Breast epithelium (tissue), 4 donors: Measurements from ENCODE around the gene ORM2. TPM values are rescaled to one million over a fixed set of nuclear protein-coding genes. Genes with fewer than 3 reads are reported as not detected.

Experiments
- DNase-seq, 2 donors: peaks; one replicate each; pipeline ENCODE4 v3.0.0-alpha.2; 2019; ENCODE audit warnings: low spot score in 2 of 2
- H3K27ac ChIP-seq, 2 donors: fragments of 200-600 bp; sonication (generic) in 1 of 2; one replicate each; pipeline ENCODE4 v1.5.1; 2016 to 2019; ENCODE audit warnings: mild to moderate bottlenecking in 1 of 2
- H3K27me3 ChIP-seq, 2 donors: fragments of 200-600 bp; sonication (generic) in 1 of 2; one replicate each; pipeline versions ENCODE4 v1.5.1 to v1.6.0; 2017 to 2019; ENCODE audit warnings: control low read depth in 1 of 2, mild to moderate bottlenecking in 1 of 2
- H3K36me3 ChIP-seq: fragments of 200-600 bp; one replicate; pipeline ENCODE4 v1.5.1; 2019
- H3K4me1 ChIP-seq, 2 donors: fragments of 200-600 bp; sonication (generic); one replicate each; pipeline ENCODE4 v1.5.1; 2016 to 2019; ENCODE audit warnings: control low read depth in 1 of 2
- H3K4me3 ChIP-seq, 3 donors: fragments of 200-600 bp; sonication (generic); 1 replicate in 2 of 3; 2 replicates in 1 of 3; pipeline ENCODE4 v1.5.1; 2016 to 2019; ENCODE audit warnings: mild to moderate bottlenecking in 3 of 3, moderate library complexity in 2 of 3
- H3K9me3 ChIP-seq, 2 donors: fragments of 200-600 bp; sonication (generic) in 1 of 2; one replicate each; pipeline ENCODE4 v1.5.1; 2016 to 2019; ENCODE audit warnings: control low read depth in 1 of 2
- CTCF ChIP-seq, 3 donors: fragments of 450-650 bp; IDR thresholded peaks; one replicate each; pipeline ENCODE4 v1.5.1; 2016 to 2017; ENCODE audit warnings: antibody characterized with exemption in 3 of 3, mild to moderate bottlenecking in 3 of 3, moderate library complexity in 3 of 3
- POLR2A ChIP-seq: fragments of 450-650 bp; IDR thresholded peaks from one replicate; pipeline ENCODE4 v1.6.1; 2016; ENCODE audit warnings: antibody characterized with exemption, mild to moderate bottlenecking, moderate library complexity
- POLR2AphosphoS5 ChIP-seq, 3 donors: sonication (generic); formaldehyde crosslinking; IDR thresholded peaks; one replicate each; pipeline ENCODE4 v1.6.1; 2017; ENCODE audit warnings: antibody characterized with exemption in 3 of 3
- intact Hi-C: fragments of 100-400 bp; cut with DNase I; formaldehyde crosslinking; loops from one replicate; pipeline ENCODE4 v1.15.1; 2023; ENCODE audit warnings: low total_unique reads
- total RNA-seq, 3 donors: library from RNA; depleted of rRNA; stranded (reverse); fragments of >200 nt; gene quantifications; one replicate each; pipeline ENCODE4 v1.1.0, GENCODE V29; 2016

Gene ORM2
- total RNA-seq, 3 donors from 2014 or later: 1.6 to 2.9 TPM; not detected in 1

- no peak overlapping the region for H3K27ac ChIP-seq
- no peaks in the 10 kb centered on the region for H3K9me3 ChIP-seq
- H3K4me3 ChIP-seq: no peak overlapping the region
- no peaks in the 10 kb centered on the region for H3K36me3 ChIP-seq
- peak in 1 of 2 donors; percentile 30 for DNase-seq
- no peaks in the 10 kb centered on the region for H3K27me3 ChIP-seq
- intact Hi-C loops: loop anchor here (5.0 kb wide), 1 partner anchor 207 kb away; no protein-coding TSS in a partner anchor
- H3K4me1 ChIP-seq: no peaks in the 10 kb centered on the region
- TF ChIP-seq POLR2A (no peak), POLR2AphosphoS5 (IDR thresholded peaks at IDR 0.05) (no peak)
Observed at GRCh38 chr9:114289106-114289505, 40.6 kb upstream of the ORM2 start.

GRCh38 chr9:114289571-114290481 lies 39.8 kb upstream of the ORM2 start:
- Histone ChIP-seq H3K9me3 (peaks cover 0 to 4% of the 10 kb centered on the region in 2 donors), H3K4me3 (no peak overlapping the region), H3K27me3 (no peaks in the 10 kb centered on the region), H3K36me3 (no peaks in the 10 kb centered on the region), H3K4me1 (no peaks in the 10 kb centered on the region), H3K27ac (no peak overlapping the region)
- TF ChIP-seq CTCF (IDR thresholded peaks at IDR 0.05) (no peak), POLR2AphosphoS5 (IDR thresholded peaks at IDR 0.05) (no peak), POLR2A (no peak)
- intact Hi-C loops: loop anchor here (5.0 kb wide), 2 partner anchors 133 to 208 kb away; partner anchors contain the start of gene COL27A1
- DNase-seq: peak in 1 of 2 donors; percentile 46

- DNase-seq: peak in 1 of 2 donors; percentile 38
- no peaks in the 10 kb centered on the region for H3K36me3 ChIP-seq
- no peak overlapping the region for H3K27ac ChIP-seq
Observed at GRCh38 chr9:114290561-114290986, 39.1 kb upstream of the ORM2 start.

GRCh38 chr9:114291064-114291474 lies 38.6 kb upstream of the ORM2 start:
- Histone ChIP-seq H3K27me3 (no peaks in the 10 kb centered on the region), H3K4me3 (no peak overlapping the region), H3K9me3 (peaks cover 0 to 5% of the 10 kb centered on the region in 2 donors), H3K4me1 (no peaks in the 10 kb centered on the region), H3K36me3 (no peaks in the 10 kb centered on the region), H3K27ac (no peak overlapping the region)
- intact Hi-C loops: loop anchor here (5.0 kb wide), 1 partner anchor 134 kb away; the partner anchor contains the start of gene COL27A1
- peak; percentile 89 to 92 (median 92) for TF ChIP-seq CTCF (IDR thresholded peaks at IDR 0.05)
- TF ChIP-seq POLR2AphosphoS5 (IDR thresholded peaks at IDR 0.05): no peak
- DNase-seq: peak; percentile 45 to 78

More at GRCh38 chr9:114290561-114290986, 39.1 kb upstream of the ORM2 start:
- Histone ChIP-seq H3K4me3 (no peak overlapping the region), H3K9me3 (peaks cover 0 to 5% of the 10 kb centered on the region in 2 donors), H3K4me1 (no peaks in the 10 kb centered on the region), H3K27me3 (no peaks in the 10 kb centered on the region)
- intact Hi-C loops: loop anchor here (5.0 kb wide), 1 partner anchor 133 kb away; the partner anchor contains the start of gene COL27A1
- no peak for TF ChIP-seq CTCF (IDR thresholded peaks at IDR 0.05)
- TF ChIP-seq POLR2AphosphoS5 (IDR thresholded peaks at IDR 0.05): no peak

- Histone ChIP-seq H3K9me3 (peaks cover 0 to 5% of the 10 kb centered on the region in 2 donors), H3K4me1 (no peaks in the 10 kb centered on the region), H3K4me3 (no peak overlapping the region), H3K27ac (no peak overlapping the region), H3K27me3 (no peaks in the 10 kb centered on the region), H3K36me3 (no peaks in the 10 kb centered on the region)
- no peak for TF ChIP-seq CTCF (IDR thresholded peaks at IDR 0.05)
- TF ChIP-seq POLR2A: no peak
- TF ChIP-seq POLR2AphosphoS5 (IDR thresholded peaks at IDR 0.05): no peak
- peak in 1 of 2 donors; percentile 48 for DNase-seq
- intact Hi-C loops: loop anchor here (5.0 kb wide), 1 partner anchor 135 kb away; the partner anchor contains the start of gene COL27A1
Observed at GRCh38 chr9:114291886-114292590, 37.6 kb upstream of the ORM2 start.
